GM23338 (cell line): Measurements from ENCODE around the gene GRIA3. TPM values are rescaled to one million over a fixed set of nuclear protein-coding genes. Genes with fewer than 3 reads are reported as not detected.

Source experiments
- ATAC-seq: fragments of 200-7000 bp; cut with Tn5 transposase; 3 replicates; pipeline ENCODE4 v1.9.1; 2020
- DNase-seq: peaks from one replicate; pipeline ENCODE4 v3.0.0-alpha.2; 2015; ENCODE audit warnings: low spot score
- H2AFZ ChIP-seq: fragments of 200-600 bp; sonication (generic); 2 replicates; pipeline ENCODE4 v1.8.0; 2016; ENCODE audit warnings: antibody characterized with exemption, mild to moderate bottlenecking, moderate library complexity
- H3F3A ChIP-seq: fragments of 200-600 bp; sonication (generic); replicated peaks from 2 replicates; pipeline ENCODE4 v1.8.0; 2017; ENCODE audit warnings: antibody characterized with exemption, mixed run types, low read depth
- H3K27ac ChIP-seq: fragments of 200-600 bp; sonication (generic); 2 replicates; pipeline ENCODE4 v1.6.1; 2016; ENCODE audit warnings: low read depth
- H3K27me3 ChIP-seq: fragments of 200-600 bp; sonication (generic); 2 replicates; pipeline ENCODE4 v1.8.0; 2016; ENCODE audit warnings: mild to moderate bottlenecking, mixed run types, moderate library complexity; ENCODE audit not compliant: insufficient read depth
- H3K36me3 ChIP-seq: fragments of 200-600 bp; sonication (generic); 2 replicates; pipeline ENCODE4 v1.8.0; 2016; ENCODE audit warnings: mild to moderate bottlenecking; ENCODE audit not compliant: insufficient read depth
- H3K4me1 ChIP-seq: fragments of 200-600 bp; sonication (generic); 2 replicates; pipeline ENCODE4 v1.8.0; 2016; ENCODE audit warnings: mild to moderate bottlenecking, moderate library complexity; ENCODE audit not compliant: insufficient read depth
- H3K4me2 ChIP-seq: fragments of 200-600 bp; sonication (generic); 2 replicates; pipeline ENCODE4 v1.7.1; 2017; ENCODE audit warnings: mixed run types
- H3K4me3 ChIP-seq: fragments of 200-600 bp; sonication (generic); 2 replicates; pipeline ENCODE4 v1.6.1; 2016; ENCODE audit warnings: mixed run types
- H3K79me2 ChIP-seq: fragments of 200-600 bp; sonication (generic); replicated peaks from 2 replicates; pipeline ENCODE4 v1.8.0; 2017; ENCODE audit warnings: mild to moderate bottlenecking; ENCODE audit not compliant: insufficient read depth
- H3K9me2 ChIP-seq: fragments of 200-600 bp; sonication (generic); 2 replicates; pipeline ENCODE4 v1.8.0; 2017; ENCODE audit not compliant: insufficient read depth
- H4K20me1 ChIP-seq: fragments of 200-600 bp; sonication (generic); replicated peaks from 2 replicates; pipeline ENCODE4 v1.8.0; 2017; ENCODE audit warnings: mild to moderate bottlenecking; ENCODE audit not compliant: insufficient read depth
- H3K27ac Mint-ChIP-seq: 2 replicates; pipeline ENCODE4 v1.8.0; 2020; ENCODE audit warnings: inconsistent platforms, mild to moderate bottlenecking, moderate library complexity, mixed read lengths
- H3K27me3 Mint-ChIP-seq: 3 replicates; pipeline ENCODE4 v1.8.0; 2022; ENCODE audit warnings: low read depth, mild to moderate bottlenecking, moderate library complexity, mixed read lengths, inconsistent platforms; ENCODE audit not compliant: insufficient read depth, poor library complexity
- H3K36me3 Mint-ChIP-seq: 3 replicates; pipeline ENCODE4 v1.8.0; 2021; ENCODE audit warnings: low read depth, mild to moderate bottlenecking, inconsistent platforms, moderate library complexity, mixed read lengths
- H3K4me1 Mint-ChIP-seq: 3 replicates; pipeline ENCODE4 v1.8.0; 2020; ENCODE audit warnings: mild to moderate bottlenecking, inconsistent platforms, mixed read lengths
- H3K4me3 Mint-ChIP-seq: 3 replicates; pipeline ENCODE4 v1.8.0; 2021; ENCODE audit warnings: moderate library complexity, mild to moderate bottlenecking, inconsistent platforms, mixed read lengths
- H3K9me3 Mint-ChIP-seq: 3 replicates; pipeline ENCODE4 v1.8.0; 2020; ENCODE audit warnings: moderate library complexity, mild to moderate bottlenecking, inconsistent platforms, mixed read lengths
- CREB1 ChIP-seq: fragments of 250-450 bp; sonication (Bioruptor Pico); IDR thresholded peaks from 2 replicates; pipeline ENCODE4 v1.5.0; 2020; ENCODE audit warnings: low read depth, mild to moderate bottlenecking, moderate library complexity
- JUNB ChIP-seq: IDR thresholded peaks from one replicate; pipeline ENCODE4 v1.6.1; 2016; ENCODE audit warnings: antibody characterized with exemption; ENCODE audit not compliant: unreplicated experiment
- POLR2AphosphoS5 ChIP-seq: IDR thresholded peaks from 2 replicates; pipeline ENCODE4 v1.6.1; 2016; ENCODE audit warnings: antibody characterized with exemption, low read depth
- STAT1 ChIP-seq: IDR thresholded peaks from one replicate; pipeline ENCODE4 v1.6.1; 2016; ENCODE audit warnings: antibody characterized with exemption; ENCODE audit not compliant: unreplicated experiment
- ZNF114 ChIP-seq: fragments of 250-450 bp; sonication (Bioruptor Pico); IDR thresholded peaks from 2 replicates; pipeline ENCODE4 v1.5.0; 2020; ENCODE audit warnings: mild to moderate bottlenecking, moderate library complexity
- polyA plus RNA-seq: library from polyadenylated mRNA; unstranded; fragments of >200 nt; fragmentation: Nextera tagmentation; extraction: Ambion mirVana; gene quantifications from 2 replicates; pipeline ENCODE4 v1.2.1, GENCODE V29; 2016
- total RNA-seq: library from RNA; depleted of rRNA; stranded (reverse); fragments of >200 nt; shearing (Covaris generic); gene quantifications from 2 replicates; pipeline ENCODE4 v1.2.3, GENCODE V29; 2014
- TF ChIP-seq, protein P1 (sequence below): fragments of 250-450 bp; sonication (Bioruptor Pico); IDR thresholded peaks from 2 replicates; pipeline ENCODE4 v1.5.0; 2020; ENCODE audit warnings: mild to moderate bottlenecking, moderate library complexity
- TF ChIP-seq, protein P2 (sequence below), 2 experiments: fragments of 200-600 bp in 1 of 2; sonication (generic) in 1 of 2; conservative IDR thresholded peaks; 2 replicates each; pipeline versions ENCODE4 v1.5.1 to v1.6.1; 2016 to 2017; ENCODE audit warnings: antibody characterized with exemption in 2 of 2, low read depth in 2 of 2, mild to moderate bottlenecking in 2 of 2, moderate library complexity in 1 of 2

GRIA3 gene
- total and polyA plus RNA-seq, 2 experiments from 2014 or later: 2.7 to 5.6 TPM

- TF ChIP-seq, protein P1, sequence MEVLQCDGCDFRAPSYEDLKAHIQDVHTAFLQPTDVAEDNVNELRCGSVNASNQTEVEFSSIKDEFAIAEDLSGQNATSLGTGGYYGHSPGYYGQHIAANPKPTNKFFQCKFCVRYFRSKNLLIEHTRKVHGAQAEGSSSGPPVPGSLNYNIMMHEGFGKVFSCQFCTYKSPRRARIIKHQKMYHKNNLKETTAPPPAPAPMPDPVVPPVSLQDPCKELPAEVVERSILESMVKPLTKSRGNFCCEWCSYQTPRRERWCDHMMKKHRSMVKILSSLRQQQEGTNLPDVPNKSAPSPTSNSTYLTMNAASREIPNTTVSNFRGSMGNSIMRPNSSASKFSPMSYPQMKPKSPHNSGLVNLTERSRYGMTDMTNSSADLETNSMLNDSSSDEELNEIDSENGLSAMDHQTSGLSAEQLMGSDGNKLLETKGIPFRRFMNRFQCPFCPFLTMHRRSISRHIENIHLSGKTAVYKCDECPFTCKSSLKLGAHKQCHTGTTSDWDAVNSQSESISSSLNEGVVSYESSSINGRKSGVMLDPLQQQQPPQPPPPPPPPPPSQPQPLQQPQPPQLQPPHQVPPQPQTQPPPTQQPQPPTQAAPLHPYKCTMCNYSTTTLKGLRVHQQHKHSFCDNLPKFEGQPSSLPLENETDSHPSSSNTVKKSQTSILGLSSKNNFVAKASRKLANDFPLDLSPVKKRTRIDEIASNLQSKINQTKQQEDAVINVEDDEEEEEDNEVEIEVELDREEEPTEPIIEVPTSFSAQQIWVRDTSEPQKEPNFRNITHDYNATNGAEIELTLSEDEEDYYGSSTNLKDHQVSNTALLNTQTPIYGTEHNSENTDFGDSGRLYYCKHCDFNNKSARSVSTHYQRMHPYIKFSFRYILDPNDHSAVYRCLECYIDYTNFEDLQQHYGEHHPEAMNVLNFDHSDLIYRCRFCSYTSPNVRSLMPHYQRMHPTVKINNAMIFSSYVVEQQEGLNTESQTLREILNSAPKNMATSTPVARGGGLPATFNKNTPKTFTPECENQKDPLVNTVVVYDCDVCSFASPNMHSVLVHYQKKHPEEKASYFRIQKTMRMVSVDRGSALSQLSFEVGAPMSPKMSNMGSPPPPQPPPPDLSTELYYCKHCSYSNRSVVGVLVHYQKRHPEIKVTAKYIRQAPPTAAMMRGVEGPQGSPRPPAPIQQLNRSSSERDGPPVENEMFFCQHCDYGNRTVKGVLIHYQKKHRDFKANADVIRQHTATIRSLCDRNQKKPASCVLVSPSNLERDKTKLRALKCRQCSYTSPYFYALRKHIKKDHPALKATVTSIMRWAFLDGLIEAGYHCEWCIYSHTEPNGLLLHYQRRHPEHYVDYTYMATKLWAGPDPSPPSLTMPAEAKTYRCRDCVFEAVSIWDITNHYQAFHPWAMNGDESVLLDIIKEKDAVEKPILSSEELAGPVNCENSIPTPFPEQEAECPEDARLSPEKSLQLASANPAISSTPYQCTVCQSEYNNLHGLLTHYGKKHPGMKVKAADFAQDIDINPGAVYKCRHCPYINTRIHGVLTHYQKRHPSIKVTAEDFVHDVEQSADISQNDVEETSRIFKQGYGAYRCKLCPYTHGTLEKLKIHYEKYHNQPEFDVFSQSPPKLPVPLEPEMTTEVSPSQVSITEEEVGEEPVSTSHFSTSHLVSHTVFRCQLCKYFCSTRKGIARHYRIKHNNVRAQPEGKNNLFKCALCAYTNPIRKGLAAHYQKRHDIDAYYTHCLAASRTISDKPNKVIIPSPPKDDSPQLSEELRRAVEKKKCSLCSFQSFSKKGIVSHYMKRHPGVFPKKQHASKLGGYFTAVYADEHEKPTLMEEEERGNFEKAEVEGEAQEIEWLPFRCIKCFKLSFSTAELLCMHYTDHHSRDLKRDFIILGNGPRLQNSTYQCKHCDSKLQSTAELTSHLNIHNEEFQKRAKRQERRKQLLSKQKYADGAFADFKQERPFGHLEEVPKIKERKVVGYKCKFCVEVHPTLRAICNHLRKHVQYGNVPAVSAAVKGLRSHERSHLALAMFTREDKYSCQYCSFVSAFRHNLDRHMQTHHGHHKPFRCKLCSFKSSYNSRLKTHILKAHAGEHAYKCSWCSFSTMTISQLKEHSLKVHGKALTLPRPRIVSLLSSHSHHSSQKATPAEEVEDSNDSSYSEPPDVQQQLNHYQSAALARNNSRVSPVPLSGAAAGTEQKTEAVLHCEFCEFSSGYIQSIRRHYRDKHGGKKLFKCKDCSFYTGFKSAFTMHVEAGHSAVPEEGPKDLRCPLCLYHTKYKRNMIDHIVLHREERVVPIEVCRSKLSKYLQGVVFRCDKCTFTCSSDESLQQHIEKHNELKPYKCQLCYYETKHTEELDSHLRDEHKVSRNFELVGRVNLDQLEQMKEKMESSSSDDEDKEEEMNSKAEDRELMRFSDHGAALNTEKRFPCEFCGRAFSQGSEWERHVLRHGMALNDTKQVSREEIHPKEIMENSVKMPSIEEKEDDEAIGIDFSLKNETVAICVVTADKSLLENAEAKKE: no peak
- no peak for TF ChIP-seq CREB1 (CRISPR knock-in tag)
- TF ChIP-seq POLR2AphosphoS5: no peak
- TF ChIP-seq, protein P2, sequence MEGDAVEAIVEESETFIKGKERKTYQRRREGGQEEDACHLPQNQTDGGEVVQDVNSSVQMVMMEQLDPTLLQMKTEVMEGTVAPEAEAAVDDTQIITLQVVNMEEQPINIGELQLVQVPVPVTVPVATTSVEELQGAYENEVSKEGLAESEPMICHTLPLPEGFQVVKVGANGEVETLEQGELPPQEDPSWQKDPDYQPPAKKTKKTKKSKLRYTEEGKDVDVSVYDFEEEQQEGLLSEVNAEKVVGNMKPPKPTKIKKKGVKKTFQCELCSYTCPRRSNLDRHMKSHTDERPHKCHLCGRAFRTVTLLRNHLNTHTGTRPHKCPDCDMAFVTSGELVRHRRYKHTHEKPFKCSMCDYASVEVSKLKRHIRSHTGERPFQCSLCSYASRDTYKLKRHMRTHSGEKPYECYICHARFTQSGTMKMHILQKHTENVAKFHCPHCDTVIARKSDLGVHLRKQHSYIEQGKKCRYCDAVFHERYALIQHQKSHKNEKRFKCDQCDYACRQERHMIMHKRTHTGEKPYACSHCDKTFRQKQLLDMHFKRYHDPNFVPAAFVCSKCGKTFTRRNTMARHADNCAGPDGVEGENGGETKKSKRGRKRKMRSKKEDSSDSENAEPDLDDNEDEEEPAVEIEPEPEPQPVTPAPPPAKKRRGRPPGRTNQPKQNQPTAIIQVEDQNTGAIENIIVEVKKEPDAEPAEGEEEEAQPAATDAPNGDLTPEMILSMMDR (conservative IDR thresholded peaks at IDR 0.05; ENCODE audit: low read depth in 2 of 2): no peak
- TF ChIP-seq STAT1: no peak
Measured at GRCh38 chrX:123311486-123311885, 127.4 kb downstream of the GRIA3 start (continued).

DNA sequence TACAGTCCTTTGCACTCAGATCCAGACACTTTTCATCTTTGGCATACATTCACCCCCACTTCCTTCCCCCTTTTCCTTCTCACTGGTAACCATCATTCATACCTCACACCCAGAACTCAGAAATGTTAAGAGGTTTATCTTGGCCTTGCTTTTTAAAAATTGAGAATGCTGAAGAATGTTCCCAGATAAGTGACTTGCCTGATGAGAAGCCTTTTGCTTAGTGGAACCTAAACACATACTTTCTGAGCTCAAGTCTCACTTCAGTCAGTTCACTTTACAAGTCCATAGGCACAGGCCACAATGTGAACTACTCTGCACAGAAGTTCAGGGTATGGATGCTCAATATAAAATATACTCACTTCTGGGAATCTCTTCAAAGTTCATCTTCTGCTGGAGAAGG is 129.4 kb downstream of the GRIA3 start:
- no peaks in the 10 kb centered on the region for H3K27me3 ChIP-seq
- no peak for ATAC-seq
- H2AFZ ChIP-seq: no peak overlapping the region
- H3K4me3 Mint-ChIP-seq: no peak overlapping the region
- H3K27ac ChIP-seq: no peak overlapping the region
- H3K4me1 Mint-ChIP-seq: no peaks in the 10 kb centered on the region
- H3K79me2 ChIP-seq: no peaks in the 10 kb centered on the region
- no peaks in the 10 kb centered on the region for H3K9me2 ChIP-seq
- H3K4me2 ChIP-seq: no peak overlapping the region
- no peaks in the 10 kb centered on the region for H4K20me1 ChIP-seq
- H3K4me3 ChIP-seq: no peak overlapping the region
- H3K27ac Mint-ChIP-seq: no peak overlapping the region
- H3K27me3 Mint-ChIP-seq: no peaks in the 10 kb centered on the region
- no peaks in the 10 kb centered on the region for H3K36me3 Mint-ChIP-seq
- no peaks in the 10 kb centered on the region for H3F3A ChIP-seq
- no peaks in the 10 kb centered on the region for H3K9me3 Mint-ChIP-seq
- H3K4me1 ChIP-seq: no peaks in the 10 kb centered on the region
- H3K36me3 ChIP-seq: no peaks in the 10 kb centered on the region
- DNase-seq: no peak
- TF ChIP-seq CREB1 (CRISPR knock-in tag) (no peak), ZNF114 (CRISPR knock-in tag) (no peak), JUNB (no peak)
- TF ChIP-seq, protein P1: no peak
